Gastroesophageal sphincter (tissue), 4 donors: ENCODE data around the gene ERCC8. TPM values are rescaled to one million over a fixed set of nuclear protein-coding genes. Genes with fewer than 3 reads are reported as not detected.

Source experiments
- ATAC-seq: fragments of 150-250 bp; one replicate; pipeline ENCODE4 v1.9.1; 2016; ENCODE audit warnings: mild to moderate bottlenecking, moderate library complexity
- H3K27ac ChIP-seq, 4 donors: fragments of 200-600 bp; sonication (generic) in 3 of 4; 1 replicate in 3 of 4; 2 replicates in 1 of 4; pipeline ENCODE4 v1.5.1; 2016 to 2019
- H3K27me3 ChIP-seq: fragments of 200-600 bp; sonication (generic); one replicate; pipeline ENCODE4 v1.5.1; 2019
- H3K36me3 ChIP-seq, 2 donors: fragments of 200-600 bp; sonication (generic); one replicate each; pipeline ENCODE4 v1.5.1; 2019; ENCODE audit warnings: control low read depth in 1 of 2
- H3K4me1 ChIP-seq, 3 donors: fragments of 200-600 bp; sonication (generic); 1 replicate in 2 of 3; 2 replicates in 1 of 3; pipeline ENCODE4 v1.5.1; 2016 to 2019; ENCODE audit warnings: control low read depth in 2 of 3
- H3K4me3 ChIP-seq, 2 donors: fragments of 200-600 bp; sonication (generic); one replicate each; pipeline ENCODE4 v1.5.1; 2019; ENCODE audit warnings: mild to moderate bottlenecking in 1 of 2, moderate library complexity in 1 of 2
- H3K9me3 ChIP-seq, 3 donors: fragments of 200-600 bp; sonication (generic); one replicate each; pipeline ENCODE4 v1.5.1; 2017 to 2019; ENCODE audit warnings: control low read depth in 2 of 3
- EP300 ChIP-seq: sonication (generic); formaldehyde crosslinking; IDR thresholded peaks from one replicate; pipeline ENCODE4 v1.6.1; 2017; ENCODE audit warnings: antibody characterized with exemption, mild to moderate bottlenecking
- POLR2A ChIP-seq, 2 donors: fragments of 450-650 bp; IDR thresholded peaks; one replicate each; pipeline ENCODE4 v1.6.1; 2017; ENCODE audit warnings: antibody characterized with exemption in 2 of 2, mild to moderate bottlenecking in 2 of 2, moderate library complexity in 1 of 2
- POLR2AphosphoS5 ChIP-seq: sonication (generic); formaldehyde crosslinking; IDR thresholded peaks from one replicate; pipeline ENCODE4 v1.6.1; 2017; ENCODE audit warnings: antibody characterized with exemption
- WGBS, 2 donors: methylation state at CpG; one replicate each; pipeline ENCODE4 v1.1.5; 2018; ENCODE audit warnings: low coverage in 1 of 2; 5-methylcytosine and 5-hydroxymethylcytosine counted together
- total RNA-seq, 4 donors: library from RNA; depleted of rRNA; stranded (reverse); fragments of >200 nt; gene quantifications; one replicate each; pipeline ENCODE4 v1.1.0, GENCODE V29; 2016
- TF ChIP-seq, protein P1 (sequence below), 4 experiments: fragments of 200-600 bp in 2 of 4; fragments of 450-650 bp in 2 of 4; sonication (generic) in 1 of 4; IDR thresholded peaks; one replicate each; pipeline ENCODE4 v1.5.1; 2017 to 2019; ENCODE audit warnings: antibody characterized with exemption in 4 of 4, mild to moderate bottlenecking in 2 of 4, moderate library complexity in 2 of 4

The ERCC8 gene
- total RNA-seq, 4 donors from 2014 or later: 10.1 to 19.5 (median 11.9) TPM

DNA sequence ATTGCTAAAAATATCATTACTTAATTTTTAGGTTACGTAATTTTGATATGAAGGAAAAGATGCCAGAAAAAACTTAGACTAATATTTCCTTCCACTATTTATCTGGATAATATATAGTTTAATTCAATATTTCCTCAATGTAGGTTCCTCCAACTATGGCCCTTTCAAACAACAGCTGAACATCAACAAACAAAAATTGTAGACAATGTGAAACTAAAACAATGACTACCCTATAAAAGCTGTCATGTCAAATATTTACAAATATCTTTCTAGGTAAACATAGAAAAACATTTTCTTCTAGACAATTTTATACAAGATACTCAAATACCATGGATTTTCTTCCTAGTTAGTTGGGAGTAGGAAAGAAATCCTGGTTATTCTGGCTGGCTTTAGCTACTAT is 117.7 kb downstream of the ERCC8 start:
- Histone ChIP-seq H3K27me3 (no peaks in the 10 kb centered on the region), H3K4me3 (no peak overlapping the region), H3K27ac (no peak overlapping the region), H3K36me3 (no peaks in the 10 kb centered on the region), H3K9me3 (no peaks in the 10 kb centered on the region), H3K4me1 (no peaks in the 10 kb centered on the region)
- no peak for ATAC-seq
- TF ChIP-seq EP300: no peak
- TF ChIP-seq, protein P1, sequence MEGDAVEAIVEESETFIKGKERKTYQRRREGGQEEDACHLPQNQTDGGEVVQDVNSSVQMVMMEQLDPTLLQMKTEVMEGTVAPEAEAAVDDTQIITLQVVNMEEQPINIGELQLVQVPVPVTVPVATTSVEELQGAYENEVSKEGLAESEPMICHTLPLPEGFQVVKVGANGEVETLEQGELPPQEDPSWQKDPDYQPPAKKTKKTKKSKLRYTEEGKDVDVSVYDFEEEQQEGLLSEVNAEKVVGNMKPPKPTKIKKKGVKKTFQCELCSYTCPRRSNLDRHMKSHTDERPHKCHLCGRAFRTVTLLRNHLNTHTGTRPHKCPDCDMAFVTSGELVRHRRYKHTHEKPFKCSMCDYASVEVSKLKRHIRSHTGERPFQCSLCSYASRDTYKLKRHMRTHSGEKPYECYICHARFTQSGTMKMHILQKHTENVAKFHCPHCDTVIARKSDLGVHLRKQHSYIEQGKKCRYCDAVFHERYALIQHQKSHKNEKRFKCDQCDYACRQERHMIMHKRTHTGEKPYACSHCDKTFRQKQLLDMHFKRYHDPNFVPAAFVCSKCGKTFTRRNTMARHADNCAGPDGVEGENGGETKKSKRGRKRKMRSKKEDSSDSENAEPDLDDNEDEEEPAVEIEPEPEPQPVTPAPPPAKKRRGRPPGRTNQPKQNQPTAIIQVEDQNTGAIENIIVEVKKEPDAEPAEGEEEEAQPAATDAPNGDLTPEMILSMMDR (IDR thresholded peaks at IDR 0.05): no peak
- TF ChIP-seq POLR2A (IDR thresholded peaks at IDR 0.05): no peak
- no peak for TF ChIP-seq POLR2AphosphoS5
- WGBS, 2 donors: 89 to 100% methylated on average over 1 of the region's 1 CpG

DNA sequence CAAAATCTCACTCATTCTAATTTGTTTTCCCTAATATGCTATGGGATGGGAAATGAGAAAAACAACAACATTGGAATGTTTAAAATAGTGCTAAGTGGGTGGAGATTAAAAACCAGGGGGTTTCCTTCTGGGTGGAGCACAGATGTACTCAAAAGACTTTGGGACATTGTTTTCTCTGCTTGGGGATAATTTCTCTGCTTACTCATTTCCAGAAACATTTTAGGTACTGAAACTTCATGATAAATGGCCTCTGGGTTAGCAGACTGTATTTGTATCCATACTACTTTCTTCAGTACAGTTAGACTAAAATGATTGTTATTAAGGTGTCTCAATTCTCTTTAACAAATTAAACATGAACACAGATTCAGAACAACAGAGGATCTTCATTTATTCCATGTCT is 118.2 kb downstream of the ERCC8 start:
- no peak overlapping the region for H3K27ac ChIP-seq
- no peaks in the 10 kb centered on the region for H3K9me3 ChIP-seq
- TF ChIP-seq, protein P1 (IDR thresholded peaks at IDR 0.05): no peak
- no peak for TF ChIP-seq POLR2AphosphoS5
- no peak for TF ChIP-seq POLR2A (IDR thresholded peaks at IDR 0.05)
- TF ChIP-seq EP300: no peak
- H3K4me3 ChIP-seq: no peak overlapping the region
- no peaks in the 10 kb centered on the region for H3K4me1 ChIP-seq
- H3K27me3 ChIP-seq: no peaks in the 10 kb centered on the region
- no peaks in the 10 kb centered on the region for H3K36me3 ChIP-seq
- ATAC-seq: no peak

Other genes with a start within 250 kb of the ERCC8 start
- under 1 TPM in 2 of 4 donors, not detected in 2; 0.62 to 0.69 TPM for gene DEPDC1B, start 244.9 kb downstream of the ERCC8 start, total RNA-seq
- 10 to 100 TPM in 1 of 4 donors, 1 to 10 TPM in 3; 2.4 to 13.1 (median 4.4) TPM for gene ELOVL7, start 100.8 kb downstream of the ERCC8 start, total RNA-seq
- 10 to 100 TPM; 44.0 to 56.3 (median 45.9) TPM for gene NDUFAF2, start 135 bp upstream of the ERCC8 start, total RNA-seq
- 10 to 100 TPM; 20.7 to 32.2 (median 21.3) TPM for gene SMIM15, start 217.4 kb upstream of the ERCC8 start, total RNA-seq